ENCODE measurements around the gene TM7SF3.
A peak's percentile ranks its signal among the peaks of the same experiment; 100 is the strongest.
"Not testable (repeated sequence)": the region's sequence is repeated elsewhere in the genome, so short reads cannot be mapped to it uniquely, and the experiment has no call there.

TM7SF3 gene

GRCh38 chr12:26976687-26977086 lies 37.5 kb downstream of the TM7SF3 start:
- DNase-seq = no peak

GRCh38 chr12:26971963-26972362 lies 42.2 kb downstream of the TM7SF3 start:
- DNase-seq = no peak

- DNase-seq = no peak
These were observed 44.0 kb downstream of the TM7SF3 start for GRCh38 chr12:26970136-26970535.

- no peak for DNase-seq
These were observed 47.3 kb downstream of the TM7SF3 start for GRCh38 chr12:26966842-26967241.

- no peak for DNase-seq
These were observed 50.8 kb downstream of the TM7SF3 start for GRCh38 chr12:26963413-26963812.

- no peak for DNase-seq
These were observed 52.4 kb downstream of the TM7SF3 start for GRCh38 chr12:26961803-26962202.

GRCh38 chr12:26961391-26961790 lies 52.8 kb downstream of the TM7SF3 start:
- not testable (repeated sequence) for DNase-seq

GRCh38 chr12:26954027-26954426 lies 60.2 kb downstream of the TM7SF3 start:
- DNase-seq = no peak

GRCh38 chr12:26953447-26953846 lies 60.7 kb downstream of the TM7SF3 start:
- no peak for DNase-seq

- no peak for DNase-seq
These were observed 65.9 kb downstream of the TM7SF3 start for GRCh38 chr12:26948309-26948708.

- DNase-seq = no peak
These were observed 73.0 kb downstream of the TM7SF3 start for GRCh38 chr12:26941215-26941594.

GRCh38 chr12:26940516-26941214 lies 73.5 kb downstream of the TM7SF3 start:
- DNase-seq = no peak

GRCh38 chr12:26939953-26940352 lies 74.2 kb downstream of the TM7SF3 start:
- DNase-seq = no peak

GRCh38 chr12:26939192-26939832 lies 74.9 kb downstream of the TM7SF3 start:
- no peak for DNase-seq

- peak; percentile 39 for DNase-seq
These were observed 75.5 kb downstream of the TM7SF3 start for GRCh38 chr12:26938701-26939062.

- DNase-seq = peak; percentile 96
These were observed 76.1 kb downstream of the TM7SF3 start, which contains the start of the genes FGFR1OP2 and INTS13 for GRCh38 chr12:26937863-26938700. FGFR1OP2 (plus strand) TSS chr12:26938470; CDS start chr12:26954159, 15,689 bp downstream. INTS13 (minus strand) TSS chr12:26937981; CDS start chr12:26936803, 1,178 bp downstream.

- DNase-seq = no peak
These were observed 76.7 kb downstream of the TM7SF3 start for GRCh38 chr12:26937443-26937862.

GRCh38 chr12:26936559-26937442 lies 77.4 kb downstream of the TM7SF3 start:
- DNase-seq = no peak

- no peak for DNase-seq
These were observed 78.4 kb downstream of the TM7SF3 start for GRCh38 chr12:26935636-26936378.

GRCh38 chr12:26929590-26929989 lies 84.6 kb downstream of the TM7SF3 start:
- DNase-seq = no peak

GRCh38 chr12:26928661-26929060 lies 85.5 kb downstream of the TM7SF3 start:
- DNase-seq = no peak
